HepG2 (cell line): ENCODE results near the gene ARID5B. TPM values are rescaled to one million over a fixed set of nuclear protein-coding genes. Genes with fewer than 3 reads are reported as not detected.
A peak's percentile ranks its signal among the peaks of the same experiment; 100 is the strongest.

Source experiments
- ATAC-seq: fragments of 200-7000 bp; cut with Tn5 transposase; 3 replicates; pipeline ENCODE4 v1.9.1; 2020; ENCODE audit warnings: mild to moderate bottlenecking, moderate library complexity
- Bru-seq: library from RNA; stranded (reverse); fragments of 400-500 nt; gene quantifications from one replicate; lab custom pipeline; 2021; lab: Mats Ljungman, UMichigan
- BruChase-seq, 2 experiments: library from RNA; stranded (reverse); fragments of 400-500 nt; gene quantifications; one replicate each; lab custom pipeline; 2021; lab: Mats Ljungman, UMichigan
- BruUV-seq: library from RNA; stranded (reverse); fragments of 400-500 nt; replicated peaks from 2 replicates; lab custom pipeline; 2021; lab: Mats Ljungman, UMichigan
- CTCF ChIA-PET: fragments of 300-600 bp; formaldehyde crosslinking; extraction: SDS; loops from one replicate; lab custom pipeline; 2021; ENCODE audit warnings: low total read pairs, inconsistent platforms, low intra/inter-chr PET ratio; lab: Yijun Ruan, JAX
- POLR2A ChIA-PET: fragments of 350-600 bp; sonication (Branson Sonifier 250); formaldehyde crosslinking; loops from one replicate; lab custom pipeline; 2020; ENCODE audit warnings: antibody characterized with exemption, inconsistent platforms; lab: Yijun Ruan, JAX
- DNase-seq: peaks from one replicate; pipeline ENCODE4 v3.0.0-alpha.2; 2015; ENCODE audit warnings: low spot score
- FAIRE-seq: peaks from 3 replicates; lab custom pipeline; 2011; peaks lifted over from hg19 to GRCh38; lab: Jason Lieb, UNC
- H2AFZ ChIP-seq: one replicate; pipeline ENCODE4 v1.6.1; 2011; ENCODE audit warnings: low read length, inconsistent platforms
- H3K27ac ChIP-seq: fragments of 300-600 bp; 3 replicates; pipeline ENCODE4 v1.8.0; 2011; ENCODE audit warnings: mixed run types, mild to moderate bottlenecking, mixed read lengths, low read length, inconsistent platforms; ENCODE audit not compliant: insufficient read depth; ENCODE audit errors: extremely low read length
- H3K27me3 ChIP-seq, 2 experiments: fragments of 200-600 bp in 1 of 2; 2 replicates in 1 of 2; 3 replicates in 1 of 2; pipeline versions ENCODE4 v1.6.0 to v1.8.0; 2011; ENCODE audit warnings: low read length in 2 of 2, mild to moderate bottlenecking in 2 of 2, moderate library complexity in 2 of 2, inconsistent platforms in 1 of 2; ENCODE audit not compliant: insufficient read depth in 2 of 2, control insufficient read depth in 1 of 2
- H3K36me3 ChIP-seq, 2 experiments: fragments of 200-600 bp in 1 of 2; replicated peaks in 1 of 2; 2 replicates in 1 of 2; 3 replicates in 1 of 2; pipeline versions ENCODE4 v1.5.1 to v1.8.0; 2011; ENCODE audit warnings: low read length in 2 of 2, inconsistent platforms in 1 of 2; ENCODE audit not compliant: insufficient read depth in 2 of 2, control insufficient read depth in 1 of 2
- H3K4me1 ChIP-seq: 2 replicates; pipeline ENCODE4 v1.5.1; 2012; ENCODE audit warnings: low read length, inconsistent platforms; ENCODE audit not compliant: insufficient read depth
- H3K4me2 ChIP-seq: 2 replicates; pipeline ENCODE4 v1.6.0; 2011; ENCODE audit warnings: low read depth, low read length, inconsistent platforms
- H3K4me3 ChIP-seq, 3 experiments: fragments of 200-600 bp in 1 of 3; sonication (generic), shearing (Covaris generic) in 1 of 3; replicated peaks in 1 of 3; 2 replicates each; pipeline ENCODE4 v1.5.1; 2011 to 2016; ENCODE audit warnings: low read length in 3 of 3, inconsistent platforms in 2 of 3, low read depth in 2 of 3, mild to moderate bottlenecking in 2 of 3, control low read depth in 1 of 3, mixed read lengths in 1 of 3; ENCODE audit not compliant: insufficient read depth in 1 of 3
- H3K79me2 ChIP-seq: one replicate; pipeline ENCODE4 v1.6.1; 2011; ENCODE audit warnings: low read length, inconsistent platforms; ENCODE audit not compliant: insufficient read depth
- H3K9ac ChIP-seq: 2 replicates; pipeline ENCODE4 v1.6.0; 2011; ENCODE audit warnings: mild to moderate bottlenecking, low read depth, low read length, inconsistent platforms; ENCODE audit not compliant: insufficient read depth
- H3K9me3 ChIP-seq: 2 replicates; pipeline ENCODE4 v1.5.1; 2012; ENCODE audit warnings: mild to moderate bottlenecking, low read length
- H4K20me1 ChIP-seq: 2 replicates; pipeline ENCODE4 v1.6.0; 2011; ENCODE audit warnings: inconsistent platforms, mild to moderate bottlenecking, low read length, moderate library complexity; ENCODE audit not compliant: insufficient read depth
- EP300 ChIP-seq, 3 experiments: sonication (generic) in 1 of 3; formaldehyde crosslinking in 1 of 3; IDR thresholded peaks; 2 replicates each; pipeline versions ENCODE4 v1.5.1 to v1.6.1; 2011 to 2020; ENCODE audit warnings: low read depth in 2 of 3, low read length in 2 of 3, borderline replicate concordance in 1 of 3, improper control_type of control experiment in 1 of 3, mild to moderate bottlenecking in 1 of 3, missing genetic modification reagents in 1 of 3, moderate library complexity in 1 of 3
- FUBP1 ChIP-seq: sonication (generic); formaldehyde crosslinking; IDR thresholded peaks from 2 replicates; pipeline ENCODE4 v1.5.1; 2020; ENCODE audit warnings: missing genetic modification reagents, mild to moderate bottlenecking, borderline replicate concordance
- GATA4 ChIP-seq: sonication (generic); IDR thresholded peaks from 2 replicates; pipeline ENCODE4 v1.6.1; 2016; ENCODE audit warnings: antibody characterized with exemption, low read depth, borderline replicate concordance
- IKZF5 ChIP-seq: IDR thresholded peaks from 2 replicates; pipeline ENCODE4 v1.6.1; 2018; ENCODE audit warnings: missing genetic modification reagents, mild to moderate bottlenecking, missing compliant biosample characterization
- KMT2B ChIP-seq: IDR thresholded peaks from 2 replicates; pipeline ENCODE4 v1.6.1; 2016; ENCODE audit warnings: missing genetic modification reagents, missing compliant biosample characterization
- NCOR1 ChIP-seq: fragments of 200-600 bp; sonication (generic); IDR thresholded peaks from 2 replicates; pipeline ENCODE4 v1.7.0; 2017; ENCODE audit warnings: antibody characterized with exemption, low read length, borderline replicate concordance
- PITX1 ChIP-seq: sonication (generic); formaldehyde crosslinking; IDR thresholded peaks from 2 replicates; pipeline ENCODE4 v1.5.1; 2020; ENCODE audit warnings: mild to moderate bottlenecking, missing genetic modification reagents
- SAFB2 ChIP-seq: sonication (generic); formaldehyde crosslinking; IDR thresholded peaks from 2 replicates; pipeline ENCODE4 v1.5.1; 2020; ENCODE audit warnings: missing genetic modification reagents, low read depth, mild to moderate bottlenecking, borderline replicate concordance
- SCMH1 ChIP-seq: sonication (generic); formaldehyde crosslinking; IDR thresholded peaks from 2 replicates; pipeline ENCODE4 v1.9.0; 2021; ENCODE audit warnings: missing genetic modification reagents, mild to moderate bottlenecking, borderline replicate concordance
- ZNF430 ChIP-seq: sonication (generic); formaldehyde crosslinking; IDR thresholded peaks from 2 replicates; pipeline ENCODE4 v1.9.0; 2021; ENCODE audit warnings: mild to moderate bottlenecking, missing genetic modification reagents
- WGBS: methylation state at CpG from one replicate; pipeline ENCODE4 v1.1.6; 2017; ENCODE audit warnings: low lambda C conversion rate; 5-methylcytosine and 5-hydroxymethylcytosine counted together
- in situ Hi-C: cut with HindIII; loops from 2 replicates; pipeline ENCODE4 v1.10.0; 2017; ENCODE audit warnings: low pct_unique_long_range_greater_than_20kb; ENCODE audit not compliant: extremely low pct_ligation_motif_present
- intact Hi-C: fragments of 100-400 bp; cut with micrococcal nuclease; formaldehyde crosslinking; loops from one replicate; pipeline ENCODE4 v1.10.0; 2022; ENCODE audit not compliant: unreplicated experiment
- long read RNA-seq, 2 experiments: library from RNA in 1 of 2; library from polyadenylated mRNA in 1 of 2; stranded (forward) in 1 of 2; unstranded in 1 of 2; transcript quantifications; one replicate each; pipeline ENCODE4 v2.0.0, GENCODE V29; 2019 to 2022
- polyA minus RNA-seq, 3 experiments: library from RNA; depleted of rRNA, polyadenylated mRNA; stranded (reverse); fragments of >200 nt; gene quantifications; 2 replicates each; pipeline ENCODE4 v1.2.3, GENCODE V29; 2011; ENCODE audit warnings: low replicate concordance in 1 of 3
- polyA plus RNA-seq, 8 experiments: library from polyadenylated mRNA; depleted of rRNA in 3 of 8; stranded (reverse) in 7 of 8; unstranded in 1 of 8; fragments of >200 nt; fragmentation: Illumina TruSeq in 4 of 8; extraction: Trizol in 4 of 8; gene quantifications; 2 replicates each; pipeline versions ENCODE4 v1.2.1 to v1.2.3, GENCODE V29; 2011 to 2016; ENCODE audit warnings: low read depth in 4 of 8, missing spikeins in 1 of 8, mixed read lengths in 1 of 8; ENCODE audit not compliant: insufficient read depth in 1 of 8
- total RNA-seq, 5 experiments: library from RNA; depleted of rRNA; stranded (reverse); fragments of >200 nt; fragmentation: Illumina TruSeq; extraction: Trizol; gene quantifications; 2 replicates each; pipeline ENCODE4 v1.2.3, GENCODE V29; 2016; ENCODE audit warnings: low read depth in 1 of 5

ARID5B gene
- 6.2 and 7.9 TPM in 2 replicates for total RNA-seq (2016; rRNA removed; fragmentation: Illumina TruSeq; extraction: Trizol)
- 0.51 and 1.4 TPM in 2 replicates for total RNA-seq (2016; cell fraction: cytosol; rRNA removed; fragmentation: Illumina TruSeq; extraction: Trizol; ENCODE audit: low read depth)
- 6.4 and 7.4 TPM in 2 replicates for total RNA-seq (2016; cell fraction: insoluble cytoplasmic fraction; rRNA removed; fragmentation: Illumina TruSeq; extraction: Trizol)
- total RNA-seq (2016; cell fraction: membrane; rRNA removed; fragmentation: Illumina TruSeq; extraction: Trizol): 2.4 and 2.6 TPM in 2 replicates
- total RNA-seq (2016; cell fraction: nucleus; rRNA removed; fragmentation: Illumina TruSeq; extraction: Trizol): 14.1 and 15.4 TPM in 2 replicates
- 14.5 and 21.1 TPM in 2 replicates for polyA plus RNA-seq (2011; rRNA removed)
- 10.9 and 13.9 TPM in 2 replicates for polyA plus RNA-seq (2011; cell fraction: cytosol; rRNA removed)
- 14.6 and 21.9 TPM in 2 replicates for polyA plus RNA-seq (2011; cell fraction: nucleus; rRNA removed)
- polyA plus RNA-seq (2012): 14.5 and 16.7 TPM in 2 replicates
- 0.14 and 0.15 TPM in 2 replicates for polyA plus RNA-seq (2016; cell fraction: cytosol; fragmentation: Illumina TruSeq; extraction: Trizol; ENCODE audit: low read depth)
- polyA plus RNA-seq (2016; cell fraction: insoluble cytoplasmic fraction; fragmentation: Illumina TruSeq; extraction: Trizol; ENCODE audit: low read depth): 4.7 and 5.3 TPM in 2 replicates
- polyA plus RNA-seq (2016; cell fraction: membrane; fragmentation: Illumina TruSeq; extraction: Trizol; ENCODE audit: low read depth): 0.54 and 0.63 TPM in 2 replicates
- polyA plus RNA-seq (2016; cell fraction: nucleus; fragmentation: Illumina TruSeq; extraction: Trizol; ENCODE audit: insufficient read depth, low read depth): 6.4 and 7.2 TPM in 2 replicates
- 50.5 and 55.3 TPM in 2 replicates for polyA minus RNA-seq (2011; rRNA and poly(A)+ RNA removed; ENCODE audit: low replicate concordance)
- polyA minus RNA-seq (2011; cell fraction: cytosol; rRNA and poly(A)+ RNA removed): 30.8 and 33.9 TPM in 2 replicates
- polyA minus RNA-seq (2011; cell fraction: nucleus; rRNA and poly(A)+ RNA removed): 111 and 117 TPM in 2 replicates
- percentile 86 among the genes with signal in this experiment for Bru-seq, nascent RNA
- BruChase-seq, experiment 1, labeled RNA remaining after a 6-hour chase: percentile 56 among the genes with signal in this experiment
- percentile 67 among the genes with signal in this experiment for BruChase-seq, experiment 2, labeled RNA remaining after a 2-hour chase
- long read RNA-seq, experiment 1, partial matches to known transcripts: 16 of 32 reads
- long read RNA-seq, experiment 1, other reads (novel, unspliced or antisense): 16 of 32 reads
- long read RNA-seq, experiment 2, partial matches to known transcripts: 0 of 31 reads
- long read RNA-seq, experiment 2, other reads (novel, unspliced or antisense): 30 of 31 reads

- H3K4me1 ChIP-seq: peaks cover 59% of the 10 kb centered on the region
- H3K27ac ChIP-seq: peak within 1 kb of the TSS; percentile 94
- peak within 1 kb of the TSS; percentile 93 to 96 (median 94) for H3K4me3 ChIP-seq
- CTCF ChIA-PET: no interaction called here
- H2AFZ ChIP-seq: peak within 1 kb of the TSS; percentile 100
- 1% methylated on average over 34 of the region's 34 CpGs for WGBS
- peak within 1 kb of the TSS; percentile 96 for H3K9ac ChIP-seq
- DNase-seq: peak; percentile 68
- H4K20me1 ChIP-seq: no peaks in the 10 kb centered on the region; the same call in 1 of the 2 replicates
- POLR2A ChIA-PET: interaction anchor here (1.5 to 1.9 kb wide), 3 partner anchors 137 to 150 kb away, joined by 3 to 7 read pairs (median 6); no protein-coding TSS in a partner anchor
- peak; percentile 60 for FAIRE-seq
- H3K9me3 ChIP-seq: no peaks in the 10 kb centered on the region
- intact Hi-C loops (loop anchor here (5.0 kb wide), 1 partner anchor 366 kb away; the partner anchor contains the start of gene RTKN2), in situ Hi-C loops (loop anchor here (5.0 to 10.0 kb wide), 3 partner anchors 146 to 354 kb away; no protein-coding TSS in a partner anchor)
- peak within 1 kb of the TSS; percentile 84 for H3K4me2 ChIP-seq
- no peaks in the 10 kb centered on the region for H3K36me3 ChIP-seq
- peak; percentile 18; the same call in 1 of the 3 replicates for ATAC-seq
- no peaks in the 10 kb centered on the region; a peak in 1 of 5 replicates for H3K27me3 ChIP-seq
- H3K79me2 ChIP-seq: peaks cover 44% of the 10 kb centered on the region
- BruUV-seq: no TSS peak
- TF ChIP-seq IKZF5 (CRISPR knock-in tag) (0 out of 2 replicates have a peak, but pooled peaks have one; percentile 24), EP300 (IDR thresholded peaks at IDR 0.05; ENCODE audit: low read depth in 2 of 2, low read length in 2 of 2) (peak in 1 of 2 experiments; percentile 37; a peak in 1 of 4 replicates), EP300 (CRISPR knock-in tag; IDR thresholded peaks at IDR 0.05; ENCODE audit: borderline replicate concordance) (no peak), SCMH1 (CRISPR knock-in tag) (no peak), GATA4 (no peak), NCOR1 (no peak), PITX1 (CRISPR knock-in tag) (no peak), ZNF430 (CRISPR knock-in tag) (no peak), SAFB2 (no peak), FUBP1 (CRISPR knock-in tag) (no peak), KMT2B (CRISPR knock-in tag) (0 out of 2 replicates have a peak, but pooled peaks have one; percentile 14)
Observed at GRCh38 chr10:61900829-61901792, at the start of gene ARID5B. TSS of gene ARID5B (plus strand) at chr10:61901699. CDS start at chr10:61901710, 11 bp downstream.
